ENCODE data around the gene B3GNT8. TPM values are rescaled to one million over a fixed set of nuclear protein-coding genes. Genes with fewer than 3 reads are reported as not detected.
A peak's percentile ranks its signal among the peaks of the same experiment; 100 is the strongest.

The B3GNT8 gene
- total and polyA plus RNA-seq, 7 donors = 2.8 to 49.2 (median 8.0) TPM

DNA sequence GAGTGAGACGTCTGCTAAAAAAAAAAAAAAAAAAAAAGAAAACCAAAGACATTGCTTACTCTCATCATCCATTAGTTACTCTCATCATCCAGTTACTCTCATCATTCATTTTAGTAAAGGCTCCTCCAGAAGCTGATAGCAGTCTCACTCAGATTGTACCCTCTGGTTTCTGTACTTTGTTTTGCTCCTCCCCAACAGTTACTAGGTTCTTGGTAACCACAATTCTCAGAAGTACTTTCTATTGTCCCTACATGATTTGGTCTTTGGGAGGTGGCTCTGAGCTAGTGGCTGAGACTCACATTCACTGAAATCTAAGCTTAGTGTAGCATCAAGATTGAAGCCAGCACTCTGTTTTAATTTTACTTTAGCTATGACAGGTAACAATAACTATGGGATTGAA is 30.1 kb upstream of the B3GNT8 start:
- no peaks in the 10 kb centered on the region for H3K9me3 ChIP-seq
- H3K4me3 ChIP-seq = no peak overlapping the region
- H3K4me1 ChIP-seq = peaks cover 0 to 4% (median 0%) of the 10 kb centered on the region in 4 donors
- no peak for DNase-seq
- WGBS, 2 donors = 47 to 60% methylated on average over 1 of the region's 1 CpG
- H3K36me3 ChIP-seq = no peaks in the 10 kb centered on the region
- H3K27ac ChIP-seq = no peak overlapping the region
- intact Hi-C loops (cut with DNase I) = no loop called here
- TF ChIP-seq, protein P1, sequence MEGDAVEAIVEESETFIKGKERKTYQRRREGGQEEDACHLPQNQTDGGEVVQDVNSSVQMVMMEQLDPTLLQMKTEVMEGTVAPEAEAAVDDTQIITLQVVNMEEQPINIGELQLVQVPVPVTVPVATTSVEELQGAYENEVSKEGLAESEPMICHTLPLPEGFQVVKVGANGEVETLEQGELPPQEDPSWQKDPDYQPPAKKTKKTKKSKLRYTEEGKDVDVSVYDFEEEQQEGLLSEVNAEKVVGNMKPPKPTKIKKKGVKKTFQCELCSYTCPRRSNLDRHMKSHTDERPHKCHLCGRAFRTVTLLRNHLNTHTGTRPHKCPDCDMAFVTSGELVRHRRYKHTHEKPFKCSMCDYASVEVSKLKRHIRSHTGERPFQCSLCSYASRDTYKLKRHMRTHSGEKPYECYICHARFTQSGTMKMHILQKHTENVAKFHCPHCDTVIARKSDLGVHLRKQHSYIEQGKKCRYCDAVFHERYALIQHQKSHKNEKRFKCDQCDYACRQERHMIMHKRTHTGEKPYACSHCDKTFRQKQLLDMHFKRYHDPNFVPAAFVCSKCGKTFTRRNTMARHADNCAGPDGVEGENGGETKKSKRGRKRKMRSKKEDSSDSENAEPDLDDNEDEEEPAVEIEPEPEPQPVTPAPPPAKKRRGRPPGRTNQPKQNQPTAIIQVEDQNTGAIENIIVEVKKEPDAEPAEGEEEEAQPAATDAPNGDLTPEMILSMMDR (IDR thresholded peaks at IDR 0.05) = no peak
- TF ChIP-seq POLR2AphosphoS5 (IDR thresholded peaks at IDR 0.05) (no peak), POLR2A (IDR thresholded peaks at IDR 0.05) (no peak), EP300 (IDR thresholded peaks at IDR 0.05) (no peak)
- peaks cover 0 to 25% (median 6%) of the 10 kb centered on the region in 3 donors for H3K27me3 ChIP-seq

DNA sequence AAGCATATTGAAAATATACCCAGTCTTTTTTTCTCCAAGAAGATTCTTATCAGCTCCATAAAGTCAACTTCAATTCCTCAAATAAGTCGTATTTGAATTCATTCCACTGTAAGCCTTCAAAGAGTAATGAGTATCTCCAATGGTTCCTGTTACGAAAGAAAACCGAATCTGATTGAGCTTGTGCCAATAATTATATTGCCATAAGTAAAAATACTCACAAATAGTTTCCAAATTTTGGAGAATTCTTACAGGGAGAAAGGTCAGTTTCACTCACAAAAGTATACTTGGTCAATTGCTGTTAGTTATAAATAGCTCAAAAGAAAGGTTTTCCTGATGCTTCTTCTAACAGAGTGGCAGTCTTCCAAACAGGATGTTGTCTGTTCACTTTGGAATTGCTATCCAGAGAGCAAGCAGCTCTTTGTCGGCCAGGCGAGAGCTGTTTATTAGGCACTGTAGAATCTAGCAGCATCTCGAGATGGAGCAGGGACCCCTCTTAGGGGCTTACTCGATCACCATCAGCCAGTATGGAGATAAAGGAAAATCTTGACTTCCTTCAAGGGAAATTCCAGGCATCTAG is 29.3 kb upstream of the B3GNT8 start:
- peaks cover 0 to 4% (median 0%) of the 10 kb centered on the region in 4 donors for H3K4me1 ChIP-seq
- H3K27me3 ChIP-seq = peaks cover 0 to 19% (median 6%) of the 10 kb centered on the region in 3 donors
- intact Hi-C loops (cut with DNase I) = no loop called here
- H3K9me3 ChIP-seq = no peaks in the 10 kb centered on the region
- TF ChIP-seq EP300 (IDR thresholded peaks at IDR 0.05) (no peak), POLR2AphosphoS5 (IDR thresholded peaks at IDR 0.05) (peak in 1 of 4 donors; percentile 19)
- DNase-seq = no peak
- 18 to 43% methylated on average over 7 of the region's 7 CpGs for WGBS, 2 donors
- H3K4me3 ChIP-seq = no peak overlapping the region
- H3K36me3 ChIP-seq = no peaks in the 10 kb centered on the region
- H3K27ac ChIP-seq = peak overlapping the region in 3 of 4 donors; percentile 15 to 31 (median 31)

DNA sequence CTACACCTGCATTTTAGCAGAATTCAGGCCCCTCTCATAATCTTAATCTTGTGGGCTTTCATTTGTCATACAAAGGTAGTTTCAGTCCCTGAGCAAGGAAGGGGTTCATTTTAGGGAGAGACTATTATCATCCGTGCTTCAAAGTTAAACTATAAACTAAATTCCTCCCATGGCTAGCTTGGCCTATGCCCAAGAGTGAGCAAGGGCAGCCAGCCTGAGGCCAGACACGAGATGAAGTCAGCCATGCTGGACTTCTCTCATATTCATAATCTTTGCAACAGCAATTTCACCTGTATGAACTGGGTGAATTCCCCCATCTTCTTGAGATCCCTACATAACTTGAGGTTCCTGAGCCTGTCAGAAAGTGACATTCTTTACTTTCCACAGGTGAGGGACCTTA is 28.8 kb upstream of the B3GNT8 start:
- DNase-seq = no peak
- TF ChIP-seq POLR2AphosphoS5 (IDR thresholded peaks at IDR 0.05) = no peak
- no peak for TF ChIP-seq POLR2A (IDR thresholded peaks at IDR 0.05)
- TF ChIP-seq EP300 (IDR thresholded peaks at IDR 0.05) = no peak
- TF ChIP-seq, protein P1 (IDR thresholded peaks at IDR 0.05) = no peak
- 10 to 40% methylated on average over 2 of the region's 2 CpGs for whole genome bisulfite sequencing, 2 donors
- Histone ChIP-seq H3K4me3 (no peak overlapping the region), H3K9me3 (no peaks in the 10 kb centered on the region), H3K36me3 (no peaks in the 10 kb centered on the region), H3K4me1 (peaks cover 0 to 4% (median 0%) of the 10 kb centered on the region in 4 donors), H3K27me3 (peaks cover 0 to 14% (median 4%) of the 10 kb centered on the region in 3 donors), H3K27ac (no peak overlapping the region)
- intact Hi-C loops (cut with DNase I) = no loop called here

DNA sequence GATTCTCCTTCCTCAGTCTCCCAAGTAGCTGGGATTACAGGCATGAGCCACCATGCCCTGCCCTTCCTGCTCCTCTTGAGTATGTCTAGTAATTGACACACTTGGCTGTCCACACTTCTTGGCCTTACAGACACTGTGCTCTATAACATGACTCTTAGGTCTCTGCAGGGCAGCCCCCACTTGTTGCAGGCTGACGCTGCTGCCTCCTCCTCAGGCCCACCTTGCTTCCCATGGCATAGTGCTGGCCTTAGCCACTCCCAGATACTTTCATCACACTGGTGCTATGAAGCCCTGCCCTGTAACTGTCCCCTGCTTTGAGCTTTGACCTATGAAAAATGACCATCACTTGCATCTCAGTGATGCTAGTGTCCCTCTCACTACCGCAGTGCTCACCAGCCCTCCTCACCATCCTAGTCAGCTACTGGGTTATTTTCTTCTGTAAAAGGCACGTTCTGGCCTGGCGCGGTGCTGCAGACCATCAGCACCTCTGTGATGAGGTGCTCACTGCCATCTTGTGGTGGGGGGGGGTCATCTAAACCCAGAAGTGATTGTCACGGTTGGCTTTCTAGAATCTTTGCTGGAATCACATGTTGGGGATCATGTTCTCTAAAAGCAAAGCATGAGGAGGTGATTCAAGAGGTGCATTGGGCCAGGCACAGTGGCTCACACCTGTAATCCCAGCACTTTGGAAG is 25.6 kb upstream of the B3GNT8 start:
- no peaks in the 10 kb centered on the region for H3K9me3 ChIP-seq
- no peak for TF ChIP-seq POLR2AphosphoS5 (IDR thresholded peaks at IDR 0.05)
- TF ChIP-seq POLR2A (IDR thresholded peaks at IDR 0.05) = no peak
- TF ChIP-seq, protein P1 (IDR thresholded peaks at IDR 0.05) = no peak
- TF ChIP-seq EP300 (IDR thresholded peaks at IDR 0.05) = no peak
- peaks cover 0 to under 1% (median 0%) of the 10 kb centered on the region in 3 donors for H3K27me3 ChIP-seq
- H3K36me3 ChIP-seq = no peaks in the 10 kb centered on the region
- H3K27ac ChIP-seq = no peak overlapping the region
- peaks cover 0 to 6% (median 2%) of the 10 kb centered on the region in 4 donors for H3K4me1 ChIP-seq
- intact Hi-C loops (cut with DNase I) = no loop called here
- 67 to 74% methylated on average over 6 of the region's 6 CpGs for WGBS, 2 donors
- H3K4me3 ChIP-seq = no peak overlapping the region
- no peak for DNase-seq

DNA sequence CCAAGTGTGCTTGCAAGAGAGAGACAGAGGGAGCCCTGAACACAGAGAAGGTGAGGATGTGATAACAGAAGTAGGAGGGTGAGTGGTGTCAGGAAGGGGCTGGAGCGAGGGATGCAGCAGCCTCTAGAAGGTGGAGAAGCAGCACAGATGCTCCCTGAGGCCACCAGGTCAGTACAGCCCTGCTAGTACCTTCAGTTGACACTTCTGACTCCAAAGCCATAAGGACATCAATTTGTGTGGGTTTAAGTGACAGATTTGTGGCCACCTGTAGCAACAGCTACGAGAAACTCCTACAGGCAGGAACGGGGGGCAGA is 22.6 kb upstream of the B3GNT8 start:
- no peak for DNase-seq
- TF ChIP-seq EP300 (IDR thresholded peaks at IDR 0.05) = no peak
- no peak for TF ChIP-seq POLR2AphosphoS5 (IDR thresholded peaks at IDR 0.05)
- TF ChIP-seq, protein P1 (IDR thresholded peaks at IDR 0.05) = no peak
- TF ChIP-seq POLR2A (IDR thresholded peaks at IDR 0.05) = no peak
- intact Hi-C loops (cut with DNase I) = loop anchor here (1.0 to 2.0 kb wide), 2 partner anchors 113 to 120 kb away; no protein-coding TSS in a partner anchor
- Histone ChIP-seq H3K27ac (no peak overlapping the region), H3K27me3 (peaks cover 0 to 17% (median 0%) of the 10 kb centered on the region in 3 donors), H3K9me3 (no peaks in the 10 kb centered on the region), H3K4me3 (no peak overlapping the region), H3K36me3 (no peaks in the 10 kb centered on the region), H3K4me1 (peaks cover 0 to 6% (median 0%) of the 10 kb centered on the region in 4 donors)
- WGBS, 2 donors = 45 to 58% methylated on average over 3 of the region's 3 CpGs
